ENCODE measurements around the gene LCE6A.

Gene LCE6A, protein sequence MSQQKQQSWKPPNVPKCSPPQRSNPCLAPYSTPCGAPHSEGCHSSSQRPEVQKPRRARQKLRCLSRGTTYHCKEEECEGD

DNA sequence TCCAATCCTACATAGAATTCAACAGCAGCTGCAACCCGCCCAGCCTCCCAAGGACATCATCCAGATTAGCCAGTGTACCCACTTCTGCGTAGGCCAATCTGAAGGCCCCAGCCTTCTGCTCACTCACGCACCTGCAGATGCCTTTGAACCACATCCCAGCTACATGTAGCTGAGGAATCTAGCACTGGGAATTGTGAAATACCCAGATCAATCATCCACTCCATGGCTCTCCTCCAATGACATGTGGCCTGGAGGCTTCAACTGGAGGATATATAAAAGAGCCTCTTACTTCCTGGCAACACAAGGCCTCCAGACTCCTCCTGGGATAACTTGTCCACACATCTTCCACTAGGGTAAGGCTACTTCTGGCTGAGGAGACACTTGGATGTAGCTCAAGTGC lies at the start of gene LCE6A:
TSS of gene LCE6A (plus strand) at position 301 of the 400 bp plus-strand sequence. CDS start 665 bp downstream, outside the sequence.
- no peak within 1 kb of the TSS for H3K27ac ChIP-seq (ENCODE audit: low read length)
- H3K9me3 ChIP-seq (ENCODE audit: control insufficient read depth, low read depth, low read length) = peaks cover 69% of the 10 kb centered on the region
- no peak within 1 kb of the TSS for H3K9ac ChIP-seq (ENCODE audit: low read length)
- H3K4me3 ChIP-seq (ENCODE audit: low read length) = no peak within 1 kb of the TSS
- H3K36me3 ChIP-seq (ENCODE audit: control insufficient read depth, low read depth, low read length) = no peaks in the 10 kb centered on the region
- H3K4me1 ChIP-seq (ENCODE audit: control insufficient read depth, low read depth, low read length) = no peaks in the 10 kb centered on the region
- H3K27me3 ChIP-seq (ENCODE audit: control insufficient read depth, insufficient read depth, low read length) = no peaks in the 10 kb centered on the region

DNA sequence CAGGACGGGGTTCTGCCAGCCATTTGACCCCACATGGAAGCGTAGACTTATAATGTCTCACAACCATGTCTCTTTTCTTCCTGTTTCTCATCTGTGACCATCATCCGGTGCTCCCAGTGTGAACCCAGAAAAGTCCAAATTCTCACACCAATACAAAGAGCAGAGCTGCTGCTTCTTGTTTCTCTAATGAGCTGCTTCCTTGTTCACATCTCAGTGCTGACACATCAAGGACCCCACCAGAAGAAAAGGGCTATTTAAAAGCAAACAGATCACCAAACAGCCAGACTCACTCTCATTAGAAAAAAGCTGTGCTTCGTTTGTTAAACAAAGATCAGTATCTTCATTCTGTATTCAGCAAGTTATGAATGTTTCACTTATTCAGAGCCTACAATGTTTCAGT lies 47.0 kb upstream of the LCE6A start:
- H3K9ac ChIP-seq (ENCODE audit: low read length) = no peak overlapping the region
- peaks cover 69% of the 10 kb centered on the region for H3K9me3 ChIP-seq (ENCODE audit: control insufficient read depth, low read depth, low read length)
- H3K4me3 ChIP-seq (ENCODE audit: low read length) = no peak overlapping the region
- no peaks in the 10 kb centered on the region for H3K4me1 ChIP-seq (ENCODE audit: control insufficient read depth, low read depth, low read length)
- no peaks in the 10 kb centered on the region for H3K27me3 ChIP-seq (ENCODE audit: control insufficient read depth, insufficient read depth, low read length)
- no peak overlapping the region for H3K27ac ChIP-seq (ENCODE audit: low read length)
- H3K36me3 ChIP-seq (ENCODE audit: control insufficient read depth, low read depth, low read length) = no peaks in the 10 kb centered on the region

DNA sequence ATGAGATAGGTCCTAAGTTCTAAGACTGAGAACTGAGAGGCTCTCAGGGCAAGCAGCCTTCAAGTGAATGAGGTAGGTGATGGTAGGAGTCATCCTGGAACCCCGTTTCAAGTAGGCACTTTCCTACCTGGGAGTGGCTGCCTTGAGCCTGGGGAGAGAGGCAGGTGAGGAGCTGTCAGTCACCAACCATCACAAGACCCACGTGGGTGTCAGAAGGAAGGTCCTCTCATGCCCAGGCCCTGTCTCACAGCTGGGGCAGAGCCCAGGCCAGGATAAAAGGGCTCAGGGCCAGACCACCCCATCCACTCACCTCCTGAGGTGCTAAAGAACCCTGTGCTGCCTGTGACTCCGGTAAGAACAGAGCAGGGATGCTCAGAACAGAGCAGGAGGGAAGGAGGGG lies 46.2 kb upstream of the LCE6A start, which contains the start of gene LCE1D:
TSS of gene LCE1D (plus strand) at position 301 of the 400 bp plus-strand sequence. CDS start 1,074 bp downstream, outside the sequence.
- Histone ChIP-seq H3K9me3 (ENCODE audit: control insufficient read depth, low read depth, low read length) (peaks cover 71% of the 10 kb centered on the region), H3K36me3 (ENCODE audit: control insufficient read depth, low read depth, low read length) (no peaks in the 10 kb centered on the region), H3K4me3 (ENCODE audit: low read length) (no peak within 1 kb of the TSS), H3K27ac (ENCODE audit: low read length) (no peak within 1 kb of the TSS), H3K4me1 (ENCODE audit: control insufficient read depth, low read depth, low read length) (no peaks in the 10 kb centered on the region), H3K9ac (ENCODE audit: low read length) (no peak within 1 kb of the TSS), H3K27me3 (ENCODE audit: control insufficient read depth, insufficient read depth, low read length) (no peaks in the 10 kb centered on the region)

DNA sequence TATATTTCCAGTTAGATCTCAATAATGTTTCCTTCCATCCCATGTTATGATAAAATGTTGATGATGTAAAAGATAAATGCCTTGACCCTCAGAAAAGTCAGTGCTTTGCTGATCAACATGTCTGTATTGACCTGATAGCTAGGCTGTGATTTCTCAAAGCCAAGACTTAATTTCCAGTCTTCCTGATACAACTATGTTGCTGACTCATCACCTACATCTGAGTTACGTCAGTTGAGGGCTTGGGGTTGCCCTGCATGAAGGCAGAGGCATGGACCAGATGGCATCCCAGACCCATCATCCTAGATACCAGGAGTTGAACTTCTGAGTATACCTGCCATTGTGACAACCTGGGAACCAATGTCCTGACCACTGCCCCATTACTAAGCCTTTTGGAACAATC lies 41.3 kb upstream of the LCE6A start:
- H3K4me3 ChIP-seq (ENCODE audit: low read length) = no peak overlapping the region
- no peaks in the 10 kb centered on the region for H3K27me3 ChIP-seq (ENCODE audit: control insufficient read depth, insufficient read depth, low read length)
- H3K9ac ChIP-seq (ENCODE audit: low read length) = no peak overlapping the region
- no peak overlapping the region for H3K27ac ChIP-seq (ENCODE audit: low read length)
- peaks cover 75% of the 10 kb centered on the region for H3K9me3 ChIP-seq (ENCODE audit: control insufficient read depth, low read depth, low read length)
- H3K36me3 ChIP-seq (ENCODE audit: control insufficient read depth, low read depth, low read length) = no peaks in the 10 kb centered on the region
- no peaks in the 10 kb centered on the region for H3K4me1 ChIP-seq (ENCODE audit: control insufficient read depth, low read depth, low read length)

DNA sequence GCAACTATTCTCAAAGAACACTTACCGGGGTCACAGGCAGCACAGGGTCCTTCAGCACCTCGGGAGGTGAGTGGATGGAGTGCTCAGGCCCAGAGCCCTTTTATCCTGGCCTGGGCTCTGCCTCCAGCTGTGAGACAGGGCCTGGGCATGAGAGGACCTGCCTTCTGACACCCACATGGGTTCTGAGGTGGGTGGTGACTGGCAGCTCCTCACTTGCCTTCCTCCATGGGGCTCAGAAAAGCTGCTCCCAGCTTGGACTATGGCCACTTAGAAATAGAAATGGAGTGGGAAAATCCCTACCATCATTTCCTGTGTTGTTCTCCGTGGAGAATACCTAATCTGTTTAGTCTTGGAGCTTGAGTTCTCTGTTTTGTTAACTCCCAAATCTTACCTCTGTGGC lies 36.1 kb upstream of the LCE6A start, which contains the start of gene LCE1C:
TSS of gene LCE1C (minus strand) at position 76 of the 400 bp plus-strand sequence. CDS start 1,173 bp downstream, outside the sequence.
- H3K9ac ChIP-seq (ENCODE audit: low read length) = no peak within 1 kb of the TSS
- H3K4me1 ChIP-seq (ENCODE audit: control insufficient read depth, low read depth, low read length) = no peaks in the 10 kb centered on the region
- no peak within 1 kb of the TSS for H3K27ac ChIP-seq (ENCODE audit: low read length)
- H3K9me3 ChIP-seq (ENCODE audit: control insufficient read depth, low read depth, low read length) = peaks cover 78% of the 10 kb centered on the region
- no peak within 1 kb of the TSS for H3K4me3 ChIP-seq (ENCODE audit: low read length)
- H3K27me3 ChIP-seq (ENCODE audit: control insufficient read depth, insufficient read depth, low read length) = no peaks in the 10 kb centered on the region
- no peaks in the 10 kb centered on the region for H3K36me3 ChIP-seq (ENCODE audit: control insufficient read depth, low read depth, low read length)

DNA sequence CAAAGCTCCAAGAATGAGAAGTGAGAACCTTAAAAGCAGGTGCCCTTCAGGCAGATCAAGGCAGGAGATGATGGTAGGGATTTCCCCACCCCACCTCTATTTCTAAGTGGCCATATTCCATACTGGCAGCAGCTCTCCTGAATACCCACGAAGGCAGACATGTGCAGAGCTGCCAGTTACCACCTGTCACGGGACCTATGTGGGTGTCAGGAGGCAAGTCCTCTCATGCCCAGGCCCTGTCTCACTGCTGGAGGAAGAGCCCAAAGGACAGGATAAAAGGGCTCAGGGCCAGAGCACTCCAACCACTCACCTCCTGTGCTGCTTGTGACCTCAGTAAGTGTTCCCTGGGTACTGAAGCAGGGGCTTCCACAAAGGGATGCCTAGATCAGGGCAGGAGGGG lies 31.6 kb upstream of the LCE6A start:
- Histone ChIP-seq H3K4me3 (ENCODE audit: low read length) (no peak overlapping the region), H3K9me3 (ENCODE audit: control insufficient read depth, low read depth, low read length) (peaks cover 80% of the 10 kb centered on the region), H3K27me3 (ENCODE audit: control insufficient read depth, insufficient read depth, low read length) (no peaks in the 10 kb centered on the region), H3K4me1 (ENCODE audit: control insufficient read depth, low read depth, low read length) (no peaks in the 10 kb centered on the region), H3K9ac (ENCODE audit: low read length) (no peak overlapping the region), H3K36me3 (ENCODE audit: control insufficient read depth, low read depth, low read length) (no peaks in the 10 kb centered on the region), H3K27ac (ENCODE audit: low read length) (no peak overlapping the region)

DNA sequence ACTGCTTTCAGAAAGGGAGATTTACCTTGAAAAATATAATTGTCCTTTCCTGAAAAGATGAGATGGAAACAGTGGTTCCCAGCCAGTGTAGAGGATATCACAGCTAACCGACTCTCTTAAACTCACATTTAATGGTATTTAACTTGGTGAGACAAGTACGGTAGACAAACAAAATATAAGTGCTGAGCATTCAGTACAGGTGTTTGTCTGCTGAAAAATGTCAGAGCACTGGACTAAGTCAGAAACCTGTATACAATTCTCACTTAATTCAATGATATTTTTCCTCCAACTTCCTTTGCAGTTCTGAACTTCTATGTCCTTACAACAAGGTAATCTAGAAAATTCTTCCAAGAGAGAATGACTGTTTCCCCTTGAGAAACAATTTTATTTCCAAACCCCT lies 31.0 kb upstream of the LCE6A start, which contains the start of gene LCE1B:
TSS of gene LCE1B (plus strand) at position 301 of the 400 bp plus-strand sequence. CDS start 476 bp downstream, outside the sequence.
- no peaks in the 10 kb centered on the region for H3K27me3 ChIP-seq (ENCODE audit: control insufficient read depth, insufficient read depth, low read length)
- no peak within 1 kb of the TSS for H3K9ac ChIP-seq (ENCODE audit: low read length)
- no peaks in the 10 kb centered on the region for H3K4me1 ChIP-seq (ENCODE audit: control insufficient read depth, low read depth, low read length)
- no peak within 1 kb of the TSS for H3K4me3 ChIP-seq (ENCODE audit: low read length)
- H3K9me3 ChIP-seq (ENCODE audit: control insufficient read depth, low read depth, low read length) = peaks cover 77% of the 10 kb centered on the region
- no peaks in the 10 kb centered on the region for H3K36me3 ChIP-seq (ENCODE audit: control insufficient read depth, low read depth, low read length)
- no peak within 1 kb of the TSS for H3K27ac ChIP-seq (ENCODE audit: low read length)

DNA sequence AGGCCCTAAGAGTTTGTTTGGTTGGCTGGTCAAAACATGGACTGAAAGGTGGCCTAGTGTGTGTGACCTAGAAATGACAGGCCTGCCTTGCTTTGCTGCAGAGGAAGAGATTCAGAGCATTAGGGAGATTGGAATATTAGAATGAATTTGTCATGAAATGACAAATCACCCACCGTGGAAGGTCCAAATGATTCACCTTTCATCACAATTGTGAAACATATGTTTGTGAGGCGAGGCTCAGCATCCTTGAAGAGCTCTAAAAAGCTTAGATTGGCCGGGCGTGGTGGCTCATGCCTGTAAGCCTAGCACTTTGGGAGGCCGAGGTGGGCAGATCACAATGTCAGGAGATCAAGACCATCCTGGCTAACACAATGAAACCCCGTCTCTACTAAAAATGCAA lies 25.3 kb upstream of the LCE6A start:
- Histone ChIP-seq H3K27ac (ENCODE audit: low read length) (no peak overlapping the region), H3K27me3 (ENCODE audit: control insufficient read depth, insufficient read depth, low read length) (no peaks in the 10 kb centered on the region), H3K9ac (ENCODE audit: low read length) (no peak overlapping the region), H3K9me3 (ENCODE audit: control insufficient read depth, low read depth, low read length) (peaks cover 59% of the 10 kb centered on the region), H3K4me1 (ENCODE audit: control insufficient read depth, low read depth, low read length) (no peaks in the 10 kb centered on the region), H3K36me3 (ENCODE audit: control insufficient read depth, low read depth, low read length) (no peaks in the 10 kb centered on the region), H3K4me3 (ENCODE audit: low read length) (no peak overlapping the region)

DNA sequence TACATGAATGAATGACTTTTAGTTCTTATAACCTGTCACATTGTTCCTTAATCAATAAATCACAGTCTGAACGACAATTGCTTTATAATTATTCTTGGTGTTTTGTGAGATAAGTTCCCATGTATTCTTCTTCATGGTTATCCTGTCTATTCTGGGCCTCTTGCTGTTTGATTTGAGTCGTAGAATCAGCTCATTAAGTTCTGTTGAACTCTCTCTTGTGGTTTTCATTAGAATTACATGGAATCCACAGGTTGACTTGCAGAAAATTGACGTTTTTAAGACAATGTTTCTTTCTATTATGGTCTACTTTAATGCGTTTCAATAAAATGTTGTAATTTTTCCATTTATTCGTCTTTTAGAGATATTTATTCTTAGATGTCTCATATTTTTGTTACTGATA lies 19.4 kb upstream of the LCE6A start:
- H3K27me3 ChIP-seq (ENCODE audit: control insufficient read depth, insufficient read depth, low read length) = no peaks in the 10 kb centered on the region
- H3K27ac ChIP-seq (ENCODE audit: low read length) = no peak overlapping the region
- H3K9me3 ChIP-seq (ENCODE audit: control insufficient read depth, low read depth, low read length) = peaks cover 64% of the 10 kb centered on the region
- H3K4me3 ChIP-seq (ENCODE audit: low read length) = no peak overlapping the region
- no peaks in the 10 kb centered on the region for H3K4me1 ChIP-seq (ENCODE audit: control insufficient read depth, low read depth, low read length)
- no peak overlapping the region for H3K9ac ChIP-seq (ENCODE audit: low read length)
- no peaks in the 10 kb centered on the region for H3K36me3 ChIP-seq (ENCODE audit: control insufficient read depth, low read depth, low read length)

DNA sequence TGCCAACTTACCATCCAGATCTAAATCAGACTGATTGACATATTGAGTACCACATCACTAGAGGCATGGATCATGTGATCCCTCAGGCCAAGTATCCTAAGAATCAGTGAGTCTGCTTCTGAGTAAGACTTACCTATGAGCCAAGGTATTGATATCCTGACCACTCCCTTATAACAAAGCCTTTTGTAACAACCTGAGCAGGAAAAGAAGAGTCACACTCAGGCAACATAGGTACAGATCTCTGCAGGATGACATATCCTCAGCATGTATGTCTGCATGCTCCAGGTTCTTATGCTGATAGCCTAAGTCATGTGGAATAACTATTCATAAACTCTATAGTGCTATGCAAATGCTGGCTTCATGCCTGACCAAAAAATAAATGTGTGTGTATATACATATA lies 17.7 kb upstream of the LCE6A start:
- no peak overlapping the region for H3K9ac ChIP-seq (ENCODE audit: low read length)
- H3K27me3 ChIP-seq (ENCODE audit: control insufficient read depth, insufficient read depth, low read length) = no peaks in the 10 kb centered on the region
- H3K4me3 ChIP-seq (ENCODE audit: low read length) = no peak overlapping the region
- H3K36me3 ChIP-seq (ENCODE audit: control insufficient read depth, low read depth, low read length) = no peaks in the 10 kb centered on the region
- H3K9me3 ChIP-seq (ENCODE audit: control insufficient read depth, low read depth, low read length) = peaks cover 68% of the 10 kb centered on the region
- no peaks in the 10 kb centered on the region for H3K4me1 ChIP-seq (ENCODE audit: control insufficient read depth, low read depth, low read length)
- no peak overlapping the region for H3K27ac ChIP-seq (ENCODE audit: low read length)

DNA sequence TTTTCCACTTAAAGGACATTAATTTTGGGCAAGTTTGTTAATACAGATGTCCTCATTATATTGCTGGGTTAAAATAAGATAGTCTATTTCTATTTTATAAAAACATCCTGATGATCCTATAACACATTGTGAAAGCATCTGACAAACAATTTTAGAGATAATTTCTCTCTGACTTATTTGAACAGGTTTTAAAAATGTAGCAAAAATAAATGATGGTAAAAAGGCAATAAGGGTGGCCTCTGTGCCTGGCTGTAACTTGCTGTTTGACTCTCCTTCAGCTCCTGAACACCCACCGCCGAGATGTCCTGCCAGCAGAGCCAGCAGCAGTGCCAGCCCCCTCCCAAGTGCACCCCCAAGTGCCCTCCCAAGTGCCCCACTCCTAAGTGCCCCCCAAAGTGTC lies 15.5 kb upstream of the LCE6A start, which contains the start of gene LCE1A:
TSS of gene LCE1A (plus strand) at position 301 of the 400 bp plus-strand sequence. CDS start at position 301, 0 bp downstream.
- Histone ChIP-seq H3K4me3 (ENCODE audit: low read length) (no peak within 1 kb of the TSS), H3K9me3 (ENCODE audit: control insufficient read depth, low read depth, low read length) (peaks cover 67% of the 10 kb centered on the region), H3K9ac (ENCODE audit: low read length) (no peak within 1 kb of the TSS), H3K27me3 (ENCODE audit: control insufficient read depth, insufficient read depth, low read length) (no peaks in the 10 kb centered on the region), H3K27ac (ENCODE audit: low read length) (no peak within 1 kb of the TSS), H3K36me3 (ENCODE audit: control insufficient read depth, low read depth, low read length) (no peaks in the 10 kb centered on the region), H3K4me1 (ENCODE audit: control insufficient read depth, low read depth, low read length) (no peaks in the 10 kb centered on the region)

DNA sequence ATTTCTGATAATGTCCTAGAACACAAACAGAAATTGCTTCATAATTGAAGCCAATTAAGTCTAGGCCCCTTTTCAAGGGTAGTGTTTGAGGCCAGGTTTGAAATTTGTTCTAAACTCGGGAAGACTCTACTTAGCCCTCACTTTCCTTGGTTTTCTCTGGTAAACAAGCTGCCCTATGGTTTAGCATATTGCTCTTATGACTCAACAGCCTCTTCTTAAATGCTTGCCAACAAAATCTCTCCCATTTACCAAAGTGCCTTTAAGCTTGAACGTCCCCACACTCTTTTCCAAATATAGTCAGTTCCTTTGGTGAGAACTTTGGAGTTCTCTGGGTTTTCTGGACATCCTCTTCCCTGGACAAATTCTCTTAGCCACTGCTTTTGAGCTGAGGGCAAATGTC lies 5.8 kb upstream of the LCE6A start:
- H3K27ac ChIP-seq (ENCODE audit: low read length) = no peak overlapping the region
- H3K9me3 ChIP-seq (ENCODE audit: control insufficient read depth, low read depth, low read length) = peaks cover 41% of the 10 kb centered on the region
- H3K27me3 ChIP-seq (ENCODE audit: control insufficient read depth, insufficient read depth, low read length) = no peaks in the 10 kb centered on the region

More for the DNA sequence above, 5.8 kb upstream of the LCE6A start:
- H3K4me3 ChIP-seq (ENCODE audit: low read length) = no peak overlapping the region
- no peaks in the 10 kb centered on the region for H3K4me1 ChIP-seq (ENCODE audit: control insufficient read depth, low read depth, low read length)
- H3K36me3 ChIP-seq (ENCODE audit: control insufficient read depth, low read depth, low read length) = no peaks in the 10 kb centered on the region
- no peak overlapping the region for H3K9ac ChIP-seq (ENCODE audit: low read length)
